HepG2 (cell line): Measurements from ENCODE around the gene SLC25A45. TPM values are rescaled to one million over a fixed set of nuclear protein-coding genes. Genes with fewer than 3 reads are reported as not detected.

Experiments
- BORCS8-MEF2B ChIP-seq: sonication (generic); formaldehyde crosslinking; IDR thresholded peaks from 2 replicates; pipeline ENCODE4 v1.8.0; 2022; ENCODE audit warnings: mild to moderate bottlenecking, missing genetic modification reagents
- CBX2 ChIP-seq, 2 experiments: fragments of 200-600 bp in 1 of 2; sonication (generic); formaldehyde crosslinking in 1 of 2; IDR thresholded peaks; 2 replicates each; pipeline versions ENCODE4 v1.7.0 to v1.8.1; 2018 to 2022; ENCODE audit warnings: low read depth in 2 of 2, low read length in 1 of 2, mild to moderate bottlenecking in 1 of 2, missing genetic modification reagents in 1 of 2
- DNMT3B ChIP-seq: conservative IDR thresholded peaks from 2 replicates; pipeline ENCODE4 v1.6.1; 2016; ENCODE audit warnings: missing biosample characterization, control low read depth
- ELF3 ChIP-seq: IDR thresholded peaks from 2 replicates; pipeline ENCODE4 v1.6.1; 2016; ENCODE audit warnings: missing genetic modification reagents, missing compliant biosample characterization
- HBP1 ChIP-seq: IDR thresholded peaks from 2 replicates; pipeline ENCODE4 v1.6.1; 2016; ENCODE audit warnings: low read depth, control low read depth
- MLLT10 ChIP-seq: sonication (generic); formaldehyde crosslinking; IDR thresholded peaks from 2 replicates; pipeline ENCODE4 v1.4.0; 2020; ENCODE audit warnings: missing genetic modification reagents
- NFAT5 ChIP-seq: sonication (generic); formaldehyde crosslinking; IDR thresholded peaks from 2 replicates; pipeline ENCODE4 v1.4.0; 2020; ENCODE audit warnings: missing genetic modification reagents
- POLR2AphosphoS5 ChIP-seq: IDR thresholded peaks from 2 replicates; pipeline ENCODE4 v1.6.1; 2012; ENCODE audit warnings: low read depth, low read length
- PTBP1 ChIP-seq: fragments of 200-400 bp; formaldehyde crosslinking; IDR thresholded peaks from 2 replicates; pipeline ENCODE4 v1.6.1; 2018; ENCODE audit warnings: low read length, low read depth; ENCODE audit not compliant: poor library complexity, severe bottlenecking
- RBM22 ChIP-seq: fragments of 200-400 bp; formaldehyde crosslinking; optimal IDR thresholded peaks from 2 replicates; pipeline ENCODE3; 2017; ENCODE audit warnings: mild to moderate bottlenecking, low read length, moderate library complexity
- SRY ChIP-seq: sonication (generic); formaldehyde crosslinking; IDR thresholded peaks from 2 replicates; pipeline ENCODE4 v1.8.0; 2022; ENCODE audit warnings: mild to moderate bottlenecking, missing genetic modification reagents
- SSRP1 ChIP-seq: IDR thresholded peaks from 2 replicates; pipeline ENCODE4 v1.6.1; 2016; ENCODE audit warnings: control low read depth
- TP53 ChIP-seq: sonication (generic); formaldehyde crosslinking; conservative IDR thresholded peaks from 2 replicates; pipeline ENCODE4 v1.4.0; 2020; ENCODE audit warnings: missing genetic modification reagents
- ZFP62 ChIP-seq: sonication (generic); formaldehyde crosslinking; IDR thresholded peaks from 2 replicates; pipeline ENCODE4 v1.4.0; 2020; ENCODE audit warnings: missing genetic modification reagents
- ZFX ChIP-seq: sonication (generic); formaldehyde crosslinking; IDR thresholded peaks from 2 replicates; pipeline ENCODE4 v1.4.0; 2020; ENCODE audit warnings: mild to moderate bottlenecking, low read depth, missing genetic modification reagents, moderate library complexity
- ZIK1 ChIP-seq: sonication (generic); formaldehyde crosslinking; IDR thresholded peaks from 2 replicates; pipeline ENCODE4 v1.5.0; 2020; ENCODE audit warnings: mild to moderate bottlenecking, low read depth, missing genetic modification reagents, borderline replicate concordance
- ZNF10 ChIP-seq: sonication (generic); formaldehyde crosslinking; IDR thresholded peaks from 2 replicates; pipeline ENCODE4 v1.4.0; 2020; ENCODE audit warnings: mild to moderate bottlenecking, low read depth, missing genetic modification reagents, borderline replicate concordance
- ZNF136 ChIP-seq: sonication (generic); formaldehyde crosslinking; IDR thresholded peaks from 2 replicates; pipeline ENCODE4 v1.8.1; 2022; ENCODE audit warnings: low read depth, mild to moderate bottlenecking, moderate library complexity, missing genetic modification reagents
- ZNF207 ChIP-seq: fragments of 450-650 bp; IDR thresholded peaks from 2 replicates; pipeline ENCODE4 v1.6.1; 2016; ENCODE audit warnings: antibody characterized with exemption, borderline replicate concordance
- ZNF224 ChIP-seq: sonication (generic); formaldehyde crosslinking; IDR thresholded peaks from 2 replicates; pipeline ENCODE4 v1.5.0; 2020; ENCODE audit warnings: mild to moderate bottlenecking, missing genetic modification reagents
- ZNF431 ChIP-seq: sonication (generic); formaldehyde crosslinking; IDR thresholded peaks from 2 replicates; pipeline ENCODE4 v1.9.0; 2022; ENCODE audit warnings: missing genetic modification reagents, low read depth, mild to moderate bottlenecking, borderline replicate concordance
- ZNF510 ChIP-seq: sonication (generic); formaldehyde crosslinking; IDR thresholded peaks from 2 replicates; pipeline ENCODE4 v1.4.0; 2020; ENCODE audit warnings: low read depth, mild to moderate bottlenecking, missing genetic modification reagents
- ZNF615 ChIP-seq: sonication (generic); formaldehyde crosslinking; IDR thresholded peaks from 2 replicates; pipeline ENCODE4 v1.5.0; 2020; ENCODE audit warnings: mild to moderate bottlenecking, missing genetic modification reagents, borderline replicate concordance
- ZNF7 ChIP-seq: IDR thresholded peaks from 2 replicates; pipeline ENCODE4 v1.6.1; 2016; ENCODE audit warnings: missing biosample characterization, missing genetic modification reagents
- ZNF850 ChIP-seq: sonication (generic); formaldehyde crosslinking; conservative IDR thresholded peaks from 2 replicates; pipeline ENCODE4 v1.9.0; 2021; ENCODE audit warnings: mild to moderate bottlenecking, missing genetic modification reagents
- polyA plus RNA-seq, 8 experiments: library from polyadenylated mRNA; depleted of rRNA in 3 of 8; stranded (reverse) in 7 of 8; unstranded in 1 of 8; fragments of >200 nt; fragmentation: Illumina TruSeq in 4 of 8; extraction: Trizol in 4 of 8; gene quantifications; 2 replicates each; pipeline versions ENCODE4 v1.2.1 to v1.2.3, GENCODE V29; 2011 to 2016; ENCODE audit warnings: low read depth in 4 of 8, missing spikeins in 1 of 8, mixed read lengths in 1 of 8; ENCODE audit not compliant: insufficient read depth in 1 of 8
- total RNA-seq, 5 experiments: library from RNA; depleted of rRNA; stranded (reverse); fragments of >200 nt; fragmentation: Illumina TruSeq; extraction: Trizol; gene quantifications; 2 replicates each; pipeline ENCODE4 v1.2.3, GENCODE V29; 2016; ENCODE audit warnings: low read depth in 1 of 5

The SLC25A45 gene
- total and polyA plus RNA-seq, 2 of the 13 experiments (the other 11 are each of a cell fraction or from before 2014, with no cell fraction given), result 1.2 to 3.4 TPM

- peak; percentile 12 for TF ChIP-seq POLR2AphosphoS5
- TF ChIP-seq ZFP62 (CRISPR knock-in tag), result no peak
- TF ChIP-seq RBM22, result peak; percentile 92
- TF ChIP-seq ZNF207, result no peak
- no peak for TF ChIP-seq ZNF850
- no peak for TF ChIP-seq TP53 (CRISPR knock-in tag)
- TF ChIP-seq BORCS8-MEF2B, result 0 out of 2 replicates have a peak, but pooled peaks have one; percentile 19
- no peak; the same call in 1 of the 2 replicates for TF ChIP-seq ZNF431
- TF ChIP-seq ZNF615 (CRISPR knock-in tag), result peak; percentile 34; the same call in 1 of the 2 replicates
- TF ChIP-seq ZIK1, result 0 out of 2 replicates have a peak, but pooled peaks have one; percentile 40
- no peak for TF ChIP-seq NFAT5 (CRISPR knock-in tag)
- TF ChIP-seq DNMT3B (CRISPR knock-in tag), result peak; percentile 24; the same call in 1 of the 2 replicates
- no peak for TF ChIP-seq ZNF510 (CRISPR knock-in tag)
- no peak for TF ChIP-seq ZNF10
- no peak for TF ChIP-seq ZNF7 (CRISPR knock-in tag)
- TF ChIP-seq SRY, result 0 out of 2 replicates have a peak, but pooled peaks have one; percentile 26
- no peak for TF ChIP-seq PTBP1
- TF ChIP-seq ELF3 (CRISPR knock-in tag), result 0 out of 2 replicates have a peak, but pooled peaks have one; percentile 15
- TF ChIP-seq MLLT10, result peak; percentile 68; the same call in 1 of the 2 replicates
- TF ChIP-seq ZNF224 (CRISPR knock-in tag), result no peak
- TF ChIP-seq ZFX (CRISPR knock-in tag), result peak; percentile 4; the same call in 1 of the 2 replicates
- TF ChIP-seq CBX2 (IDR thresholded peaks at IDR 0.05; ENCODE audit: low read depth, low read length), result no peak
- TF ChIP-seq CBX2 (CRISPR knock-in tag; IDR thresholded peaks at IDR 0.05; ENCODE audit: low read depth), result no peak
- TF ChIP-seq SSRP1 (CRISPR knock-in tag), result peak; percentile 29; the same call in 1 of the 2 replicates
- TF ChIP-seq ZNF136 (CRISPR knock-in tag), result 0 out of 2 replicates have a peak, but pooled peaks have one; percentile 55
- peak; percentile 58; the same call in 1 of the 2 replicates for TF ChIP-seq HBP1
Measured at GRCh38 chr11:65423516-65424204, 41.2 kb upstream of the SLC25A45 start (continued).
